DOHH2 (cell line): Measurements from ENCODE around the gene FBXO7.

Source experiments
- H3F3A ChIP-seq: fragments of 200-600 bp; sonication (generic), shearing (Covaris generic); 2 replicates; pipeline ENCODE4 v1.6.0; 2016; ENCODE audit warnings: antibody characterized with exemption, mild to moderate bottlenecking; ENCODE audit not compliant: control insufficient read depth, insufficient read depth
- H3K27ac ChIP-seq: fragments of 200-600 bp; sonication (generic); 2 replicates; pipeline ENCODE4 v1.5.1; 2014; ENCODE audit warnings: low read depth, mild to moderate bottlenecking, low read length, moderate library complexity
- H3K27me3 ChIP-seq: fragments of 200-600 bp; sonication (generic); 2 replicates; pipeline ENCODE4 v1.6.1; 2014; ENCODE audit warnings: mild to moderate bottlenecking, low read length, mixed read lengths; ENCODE audit not compliant: control insufficient read depth
- H3K36me3 ChIP-seq: fragments of 200-600 bp; sonication (generic); 2 replicates; pipeline ENCODE4 v1.6.1; 2014; ENCODE audit warnings: mild to moderate bottlenecking, low read length, moderate library complexity, mixed read lengths; ENCODE audit not compliant: control insufficient read depth
- H3K4me1 ChIP-seq: fragments of 200-600 bp; sonication (generic); 2 replicates; pipeline ENCODE4 v1.6.1; 2014; ENCODE audit warnings: mild to moderate bottlenecking, low read length, mixed read lengths; ENCODE audit not compliant: control insufficient read depth
- H3K4me2 ChIP-seq: fragments of 200-600 bp; sonication (generic); 2 replicates; pipeline ENCODE4 v1.6.0; 2014; ENCODE audit warnings: mild to moderate bottlenecking, low read length, moderate library complexity
- H3K4me3 ChIP-seq: fragments of 200-600 bp; sonication (generic); 2 replicates; pipeline ENCODE4 v1.5.1; 2014; ENCODE audit warnings: mild to moderate bottlenecking, low read length, mixed read lengths
- H3K79me2 ChIP-seq: fragments of 200-600 bp; sonication (generic); 2 replicates; pipeline ENCODE4 v1.6.1; 2014; ENCODE audit warnings: mild to moderate bottlenecking, low read length, mixed read lengths; ENCODE audit not compliant: control insufficient read depth
- H3K9me2 ChIP-seq: fragments of 200-600 bp; sonication (generic); replicated peaks from 2 replicates; pipeline ENCODE4 v1.6.1; 2014; ENCODE audit warnings: mild to moderate bottlenecking, low read length, mixed read lengths; ENCODE audit not compliant: control insufficient read depth
- H3K9me3 ChIP-seq: fragments of 200-600 bp; sonication (generic); 2 replicates; pipeline ENCODE4 v1.6.1; 2014; ENCODE audit warnings: antibody characterized with exemption, low read length, mixed read lengths; ENCODE audit not compliant: control insufficient read depth, insufficient read depth
- H4K20me1 ChIP-seq: fragments of 200-600 bp; sonication (generic); 2 replicates; pipeline ENCODE4 v1.6.0; 2014; ENCODE audit warnings: low read depth, mild to moderate bottlenecking, antibody characterized with exemption, low read length, moderate library complexity; ENCODE audit not compliant: control insufficient read depth, insufficient read depth
- EZH2phosphoT487 ChIP-seq: fragments of 200-600 bp; sonication (generic); IDR thresholded peaks from 2 replicates; pipeline ENCODE4 v1.6.1; 2017; ENCODE audit warnings: borderline replicate concordance, mild to moderate bottlenecking, antibody characterized with exemption, low read length, moderate library complexity, mixed read lengths
- TF ChIP-seq, protein P1 (sequence below): fragments of 200-600 bp; sonication (generic); IDR thresholded peaks from one replicate; pipeline ENCODE4 v1.5.1; 2014; ENCODE audit warnings: antibody characterized with exemption, mild to moderate bottlenecking, low read depth, low read length; ENCODE audit not compliant: poor library complexity, severe bottlenecking

FBXO7 gene

DNA sequence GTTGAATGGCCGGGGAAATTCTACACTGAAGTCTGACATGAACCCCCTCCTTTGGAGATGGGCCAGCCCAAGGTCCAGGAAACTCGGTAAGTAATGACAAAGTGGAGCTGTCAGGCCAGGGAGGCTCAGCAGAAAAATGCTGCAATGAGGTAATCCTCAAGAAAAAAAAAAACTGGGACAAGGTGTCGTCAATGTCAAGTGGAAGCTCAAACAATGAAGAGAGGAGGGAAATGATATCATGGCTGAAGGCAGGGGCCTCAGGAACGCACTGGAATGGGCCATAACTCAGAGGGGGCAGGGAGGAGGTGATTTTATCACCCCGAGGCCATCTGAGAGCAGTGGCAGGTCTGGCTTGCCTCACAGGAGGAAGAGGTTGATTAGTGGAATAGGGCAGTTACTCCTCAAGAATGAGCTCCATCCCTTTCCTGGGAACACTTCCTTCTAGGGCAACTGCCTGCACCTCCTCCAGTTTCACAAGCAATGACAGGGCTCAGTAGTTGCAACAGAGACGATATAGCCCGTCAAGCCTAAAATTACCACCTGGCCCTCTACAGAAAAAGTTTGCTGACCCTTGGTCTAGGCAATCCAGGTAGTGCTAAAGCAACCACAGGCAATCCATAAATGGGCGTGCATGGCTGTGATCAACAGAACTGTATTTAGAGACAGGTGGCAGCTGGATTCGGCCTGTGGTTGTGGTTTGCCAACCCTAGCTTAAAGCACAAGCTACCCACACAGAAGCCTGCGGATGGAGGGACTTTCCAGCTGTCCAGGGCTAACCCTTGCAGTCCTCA, 65.2 kb downstream of the FBXO7 start:
- H3K36me3 ChIP-seq = no peaks in the 10 kb centered on the region
- no peaks in the 10 kb centered on the region for H4K20me1 ChIP-seq
- H3K9me2 ChIP-seq = no peaks in the 10 kb centered on the region
- no peaks in the 10 kb centered on the region for H3K79me2 ChIP-seq
- H3K4me2 ChIP-seq = no peak overlapping the region
- no peaks in the 10 kb centered on the region for H3K9me3 ChIP-seq
- no peak overlapping the region for H3K27ac ChIP-seq
- H3K27me3 ChIP-seq = no peaks in the 10 kb centered on the region
- H3K4me1 ChIP-seq = no peaks in the 10 kb centered on the region
- no peak overlapping the region for H3K4me3 ChIP-seq
- TF ChIP-seq, protein P1, sequence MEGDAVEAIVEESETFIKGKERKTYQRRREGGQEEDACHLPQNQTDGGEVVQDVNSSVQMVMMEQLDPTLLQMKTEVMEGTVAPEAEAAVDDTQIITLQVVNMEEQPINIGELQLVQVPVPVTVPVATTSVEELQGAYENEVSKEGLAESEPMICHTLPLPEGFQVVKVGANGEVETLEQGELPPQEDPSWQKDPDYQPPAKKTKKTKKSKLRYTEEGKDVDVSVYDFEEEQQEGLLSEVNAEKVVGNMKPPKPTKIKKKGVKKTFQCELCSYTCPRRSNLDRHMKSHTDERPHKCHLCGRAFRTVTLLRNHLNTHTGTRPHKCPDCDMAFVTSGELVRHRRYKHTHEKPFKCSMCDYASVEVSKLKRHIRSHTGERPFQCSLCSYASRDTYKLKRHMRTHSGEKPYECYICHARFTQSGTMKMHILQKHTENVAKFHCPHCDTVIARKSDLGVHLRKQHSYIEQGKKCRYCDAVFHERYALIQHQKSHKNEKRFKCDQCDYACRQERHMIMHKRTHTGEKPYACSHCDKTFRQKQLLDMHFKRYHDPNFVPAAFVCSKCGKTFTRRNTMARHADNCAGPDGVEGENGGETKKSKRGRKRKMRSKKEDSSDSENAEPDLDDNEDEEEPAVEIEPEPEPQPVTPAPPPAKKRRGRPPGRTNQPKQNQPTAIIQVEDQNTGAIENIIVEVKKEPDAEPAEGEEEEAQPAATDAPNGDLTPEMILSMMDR = no peak
- no peak for TF ChIP-seq EZH2phosphoT487
- H3F3A ChIP-seq = no peaks in the 10 kb centered on the region

DNA sequence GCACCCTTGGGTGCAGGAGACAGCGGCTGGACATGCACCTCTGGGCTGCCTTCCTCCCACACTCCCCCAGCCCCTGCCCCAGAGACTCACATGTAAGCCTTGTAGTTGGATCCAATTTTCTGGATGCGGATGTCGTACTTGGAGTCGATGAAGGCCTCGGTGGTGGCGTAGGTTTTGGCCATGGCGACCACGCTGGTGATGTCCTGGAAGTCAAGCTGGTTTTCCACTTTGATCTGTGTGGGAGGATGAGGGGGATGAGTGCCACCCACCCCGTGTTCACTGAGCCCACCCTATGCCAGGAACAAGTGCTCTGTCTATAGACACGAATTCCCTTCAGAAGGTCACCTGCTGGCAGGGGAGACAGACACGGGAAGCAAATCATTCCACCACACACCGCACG, 66.9 kb downstream of the FBXO7 start:
- Histone ChIP-seq H3K4me3 (no peak overlapping the region), H3K27ac (no peak overlapping the region), H3F3A (no peaks in the 10 kb centered on the region), H4K20me1 (no peaks in the 10 kb centered on the region), H3K9me3 (no peaks in the 10 kb centered on the region), H3K27me3 (no peaks in the 10 kb centered on the region), H3K79me2 (no peaks in the 10 kb centered on the region), H3K36me3 (no peaks in the 10 kb centered on the region), H3K9me2 (no peaks in the 10 kb centered on the region), H3K4me1 (no peaks in the 10 kb centered on the region), H3K4me2 (no peak overlapping the region)
- TF ChIP-seq, protein P1 = no peak

DNA sequence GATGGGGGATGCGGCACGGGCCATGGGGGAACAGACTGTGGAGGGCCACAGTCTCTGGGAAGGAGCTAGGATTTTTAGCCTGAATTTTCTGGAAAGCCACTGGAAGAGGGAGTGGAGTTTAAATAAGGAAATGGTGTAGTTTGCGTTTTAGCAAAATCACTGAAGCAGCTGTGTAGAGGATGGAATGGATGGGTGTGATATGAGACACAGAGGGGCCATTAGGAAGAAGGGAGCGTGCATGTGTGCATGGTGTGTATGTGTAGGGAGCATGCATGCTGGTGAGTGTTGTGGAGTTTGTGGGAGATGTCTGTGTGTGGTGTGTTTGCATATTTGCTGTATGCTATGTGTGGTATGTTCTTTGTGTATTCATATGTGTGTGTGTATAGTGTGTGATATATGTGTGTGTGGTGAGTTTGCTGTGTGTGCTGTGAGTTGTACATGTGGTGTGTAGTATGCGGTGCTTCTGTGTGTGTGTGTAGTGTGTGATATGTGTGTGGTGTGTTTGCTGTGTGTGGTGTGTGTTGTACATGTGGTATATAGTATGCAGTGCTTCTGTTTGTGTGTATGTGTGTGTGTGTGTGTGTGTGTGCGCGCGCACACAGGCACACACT, 67.6 kb downstream of the FBXO7 start:
- no peaks in the 10 kb centered on the region for H3K9me3 ChIP-seq
- H3K4me2 ChIP-seq = no peak overlapping the region
- H3F3A ChIP-seq = no peaks in the 10 kb centered on the region
- TF ChIP-seq, protein P1 = no peak
- no peak for TF ChIP-seq EZH2phosphoT487
- no peak overlapping the region for H3K4me3 ChIP-seq
- H3K36me3 ChIP-seq = no peaks in the 10 kb centered on the region
- no peaks in the 10 kb centered on the region for H3K4me1 ChIP-seq
- H3K79me2 ChIP-seq = no peaks in the 10 kb centered on the region
- no peaks in the 10 kb centered on the region for H3K9me2 ChIP-seq
- no peak overlapping the region for H3K27ac ChIP-seq
- no peaks in the 10 kb centered on the region for H4K20me1 ChIP-seq
- no peaks in the 10 kb centered on the region for H3K27me3 ChIP-seq
